Mucosa of stomach (tissue), 1 donor: Measurements from ENCODE around the gene RXRA.

Source experiments
- H3K27me3 ChIP-seq: one replicate; pipeline ENCODE4 v1.7.0; 2013; ENCODE audit warnings: mild to moderate bottlenecking, low read length; ENCODE audit not compliant: control insufficient read depth, insufficient read depth
- H3K36me3 ChIP-seq: one replicate; pipeline ENCODE4 v1.7.0; 2013; ENCODE audit warnings: low read length; ENCODE audit not compliant: control insufficient read depth, insufficient read depth
- H3K4me1 ChIP-seq: one replicate; pipeline ENCODE4 v1.7.0; 2013; ENCODE audit warnings: mild to moderate bottlenecking, low read length; ENCODE audit not compliant: control insufficient read depth, insufficient read depth
- H3K4me3 ChIP-seq: one replicate; pipeline ENCODE4 v1.7.0; 2013; ENCODE audit warnings: low read length
- H3K9ac ChIP-seq: one replicate; pipeline ENCODE4 v1.7.0; 2013; ENCODE audit warnings: mild to moderate bottlenecking, low read length, moderate library complexity
- H3K9me3 ChIP-seq: one replicate; pipeline ENCODE4 v1.7.0; 2013; ENCODE audit warnings: mild to moderate bottlenecking, low read length, moderate library complexity; ENCODE audit not compliant: control insufficient read depth
- donor health status: Pancreatic carcinoma.

Gene RXRA

GRCh38 chr9:134340475-134341160, 14.4 kb downstream of the RXRA start:
- peak overlapping the region; percentile 26 for H3K9ac ChIP-seq
- H3K36me3 ChIP-seq, result no peaks in the 10 kb centered on the region
- no peak overlapping the region for H3K4me3 ChIP-seq
- H3K4me1 ChIP-seq, result peaks cover 100% of the 10 kb centered on the region
- no peaks in the 10 kb centered on the region for H3K27me3 ChIP-seq
- H3K9me3 ChIP-seq, result no peaks in the 10 kb centered on the region

- Histone ChIP-seq H3K4me1 (peaks cover 100% of the 10 kb centered on the region), H3K27me3 (no peaks in the 10 kb centered on the region), H3K9me3 (no peaks in the 10 kb centered on the region), H3K36me3 (no peaks in the 10 kb centered on the region), H3K9ac (peak overlapping the region; percentile 26), H3K4me3 (no peak overlapping the region)
These were observed 15.1 kb downstream of the RXRA start for GRCh38 chr9:134341306-134341705.

GRCh38 chr9:134341929-134342745, 15.9 kb downstream of the RXRA start:
- no peak overlapping the region for H3K4me3 ChIP-seq
- H3K9ac ChIP-seq, result peak overlapping the region; percentile 26
- H3K9me3 ChIP-seq, result no peaks in the 10 kb centered on the region
- peaks cover 96% of the 10 kb centered on the region for H3K4me1 ChIP-seq
- H3K27me3 ChIP-seq, result no peaks in the 10 kb centered on the region
- H3K36me3 ChIP-seq, result no peaks in the 10 kb centered on the region

GRCh38 chr9:134342746-134343115, 16.5 kb downstream of the RXRA start:
- no peak overlapping the region for H3K4me3 ChIP-seq
- no peak overlapping the region for H3K9ac ChIP-seq
- no peaks in the 10 kb centered on the region for H3K9me3 ChIP-seq
- H3K27me3 ChIP-seq, result no peaks in the 10 kb centered on the region
- no peaks in the 10 kb centered on the region for H3K36me3 ChIP-seq
- H3K4me1 ChIP-seq, result peaks cover 93% of the 10 kb centered on the region

- peaks cover 87% of the 10 kb centered on the region for H3K4me1 ChIP-seq
- no peak overlapping the region for H3K9ac ChIP-seq
- H3K9me3 ChIP-seq, result no peaks in the 10 kb centered on the region
- no peaks in the 10 kb centered on the region for H3K36me3 ChIP-seq
- H3K4me3 ChIP-seq, result no peak overlapping the region
- H3K27me3 ChIP-seq, result no peaks in the 10 kb centered on the region
These were observed 17.4 kb downstream of the RXRA start for GRCh38 chr9:134343637-134344036.

DNA sequence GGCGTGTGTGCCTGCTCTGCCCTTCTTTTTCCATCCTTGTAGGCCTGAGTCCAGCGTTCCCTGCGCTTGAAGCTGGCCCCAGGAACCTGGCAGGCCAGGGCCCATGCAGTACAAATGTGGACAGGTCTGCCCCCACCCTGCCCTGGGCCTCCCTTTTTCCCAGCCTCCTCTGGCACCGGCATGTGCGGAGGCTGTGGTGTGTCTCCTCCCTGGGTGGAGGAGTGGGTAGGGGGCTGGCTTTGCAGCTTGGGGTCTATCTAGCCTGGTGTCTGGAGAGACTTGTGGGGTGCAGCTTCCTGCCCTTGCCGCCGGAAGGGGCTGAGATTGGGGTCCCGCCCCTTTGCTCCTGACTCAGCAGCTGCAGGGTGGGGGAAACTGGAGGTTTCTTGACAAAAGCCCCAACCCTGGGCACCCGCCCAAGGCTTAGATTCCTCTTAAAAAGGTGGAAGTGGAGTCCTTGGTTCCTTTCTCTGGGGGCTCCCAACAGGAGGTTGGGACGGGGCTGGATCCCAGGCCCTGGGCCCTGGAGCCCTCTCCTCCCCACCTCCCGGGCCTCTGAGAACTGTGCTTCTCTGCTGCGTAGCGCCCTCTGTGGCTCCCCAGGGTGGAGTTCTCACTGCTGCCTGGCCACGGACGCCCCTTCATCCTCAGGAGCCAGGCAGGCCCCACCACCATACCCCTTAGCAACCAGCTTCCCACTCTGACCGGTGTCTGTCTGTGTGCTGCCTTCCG, 18.0 kb downstream of the RXRA start:
- Histone ChIP-seq H3K9ac (peak overlapping the region; percentile 20), H3K4me3 (no peak overlapping the region), H3K4me1 (peaks cover 87% of the 10 kb centered on the region), H3K27me3 (no peaks in the 10 kb centered on the region), H3K36me3 (no peaks in the 10 kb centered on the region), H3K9me3 (no peaks in the 10 kb centered on the region)

- H3K4me3 ChIP-seq, result no peak overlapping the region
- peak overlapping the region; percentile 22 for H3K9ac ChIP-seq
- H3K36me3 ChIP-seq, result no peaks in the 10 kb centered on the region
- peaks cover 83% of the 10 kb centered on the region for H3K4me1 ChIP-seq
- H3K27me3 ChIP-seq, result no peaks in the 10 kb centered on the region
- H3K9me3 ChIP-seq, result no peaks in the 10 kb centered on the region
These were observed 18.6 kb downstream of the RXRA start for GRCh38 chr9:134344800-134345310.

DNA sequence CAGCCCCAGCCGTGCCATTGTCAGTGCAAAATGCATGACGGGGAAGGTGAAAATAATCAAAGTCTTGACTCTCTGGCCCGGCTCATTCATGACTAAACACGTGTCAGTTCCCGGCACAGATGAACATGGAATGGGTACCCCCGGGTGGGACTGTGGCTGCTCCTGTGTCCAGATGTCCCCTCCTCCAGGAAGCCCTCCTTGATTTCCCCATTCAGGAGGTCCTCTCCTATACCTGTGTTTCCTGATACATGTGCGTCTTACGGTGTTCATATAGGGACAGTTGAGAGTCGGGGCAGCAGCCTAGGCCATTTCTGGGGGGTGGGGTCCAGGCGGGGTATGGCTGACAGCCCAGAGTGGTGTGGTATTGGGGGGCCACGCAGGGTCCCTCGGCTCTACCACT, 19.5 kb downstream of the RXRA start:
- no peaks in the 10 kb centered on the region for H3K36me3 ChIP-seq
- peaks cover 82% of the 10 kb centered on the region for H3K4me1 ChIP-seq
- H3K9me3 ChIP-seq, result no peaks in the 10 kb centered on the region
- no peaks in the 10 kb centered on the region for H3K27me3 ChIP-seq
- no peak overlapping the region for H3K9ac ChIP-seq
- no peak overlapping the region for H3K4me3 ChIP-seq

DNA sequence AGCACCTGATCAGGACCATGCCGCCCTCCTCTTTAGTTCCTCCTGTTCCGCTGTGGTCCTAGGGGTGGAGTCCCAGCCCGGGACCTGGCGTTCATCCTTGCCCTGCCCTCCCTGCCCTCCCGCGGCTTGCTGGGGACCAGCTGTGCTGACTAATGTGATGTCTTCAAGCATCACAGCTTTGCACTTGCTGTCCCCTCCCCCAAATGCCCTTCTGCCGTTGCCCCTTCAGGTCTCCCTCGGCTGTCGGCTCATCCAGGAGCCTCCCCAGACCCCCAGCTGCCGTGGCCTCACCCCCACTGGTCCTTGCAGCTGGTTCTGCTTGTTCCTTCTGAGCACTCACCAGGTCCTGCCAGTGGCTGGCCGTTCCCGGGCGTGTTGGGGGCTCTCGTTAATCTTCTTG, 19.9 kb downstream of the RXRA start:
- Histone ChIP-seq H3K9me3 (no peaks in the 10 kb centered on the region), H3K4me3 (no peak overlapping the region), H3K27me3 (no peaks in the 10 kb centered on the region), H3K4me1 (peaks cover 78% of the 10 kb centered on the region), H3K9ac (no peak overlapping the region), H3K36me3 (no peaks in the 10 kb centered on the region)

DNA sequence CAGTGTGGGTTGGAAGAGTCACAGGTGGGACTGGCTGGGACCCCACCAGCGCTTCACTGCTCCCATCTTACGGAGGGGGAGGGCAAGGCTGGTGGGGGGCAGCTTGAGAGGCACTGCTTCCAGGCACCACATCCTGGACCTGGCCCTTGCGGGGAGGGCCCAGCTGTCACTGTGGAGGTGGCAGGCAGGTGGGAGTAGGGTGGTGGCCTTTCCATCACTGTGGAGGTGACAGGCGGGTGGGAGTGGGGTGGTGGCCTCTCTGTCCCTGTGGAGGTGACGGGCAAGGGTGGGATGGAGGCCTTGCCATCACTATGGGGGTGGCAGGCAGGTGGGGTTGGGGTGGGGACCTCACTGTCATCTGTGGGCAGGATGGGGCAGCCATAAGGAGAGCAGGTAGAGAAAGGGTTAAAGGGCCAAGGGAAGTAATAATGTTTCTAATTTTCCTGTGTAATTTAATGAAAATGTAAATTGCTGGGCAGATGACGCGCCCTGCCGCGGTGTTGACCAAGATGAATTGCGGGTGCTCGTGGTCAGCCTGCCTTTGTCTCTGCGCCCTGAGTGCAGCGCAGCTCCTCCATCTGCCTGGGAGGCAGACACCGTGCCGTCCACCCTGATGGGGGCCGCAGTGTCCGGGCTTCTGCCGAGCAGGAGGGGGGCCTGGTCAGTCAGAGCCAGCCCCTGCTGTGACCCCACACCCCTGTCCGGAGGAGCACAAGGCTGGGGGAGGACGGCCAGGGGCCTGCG, 20.8 kb downstream of the RXRA start:
- no peaks in the 10 kb centered on the region for H3K27me3 ChIP-seq
- H3K9me3 ChIP-seq, result no peaks in the 10 kb centered on the region
- H3K4me3 ChIP-seq, result no peak overlapping the region
- peaks cover 69% of the 10 kb centered on the region for H3K4me1 ChIP-seq
- H3K9ac ChIP-seq, result no peak overlapping the region
- no peaks in the 10 kb centered on the region for H3K36me3 ChIP-seq

DNA sequence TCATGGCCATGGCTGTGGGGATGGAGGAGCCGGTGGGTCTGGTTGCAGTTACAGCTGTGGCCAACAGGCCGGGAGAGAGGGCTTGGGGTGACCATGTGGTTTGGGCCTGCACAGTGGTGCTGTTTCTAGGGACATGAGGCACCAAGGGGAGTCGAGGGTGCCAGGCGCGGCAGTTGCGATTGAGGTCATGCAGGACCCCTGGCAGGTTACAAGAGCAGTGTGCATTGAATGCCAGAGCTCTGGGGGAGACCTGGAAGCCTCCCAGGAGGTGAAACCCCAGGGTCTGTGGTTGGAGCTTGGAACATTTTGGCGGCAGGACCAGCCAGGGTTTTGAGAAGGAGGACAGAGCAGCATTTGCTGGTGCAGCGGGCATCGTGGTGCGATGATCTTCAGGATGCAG, 21.7 kb downstream of the RXRA start:
- Histone ChIP-seq H3K4me3 (no peak overlapping the region), H3K36me3 (no peaks in the 10 kb centered on the region), H3K27me3 (no peaks in the 10 kb centered on the region), H3K4me1 (peaks cover 65% of the 10 kb centered on the region), H3K9me3 (no peaks in the 10 kb centered on the region), H3K9ac (no peak overlapping the region)
